Upper lobe of right lung (tissue), 1 donor: ENCODE data around the gene ACO1. TPM values are rescaled to one million over a fixed set of nuclear protein-coding genes. Genes with fewer than 3 reads are reported as not detected.

Experiments
- ATAC-seq: fragments of 200-7000 bp; cut with Tn5 transposase; one replicate; pipeline ENCODE4 v1.9.1; 2020; ENCODE audit warnings: mild to moderate bottlenecking, moderate library complexity
- DNase-seq: peaks from one replicate; pipeline ENCODE4 v3.0.0-alpha.2; 2020
- H3K27ac ChIP-seq: fragments of 200-600 bp; one replicate; pipeline ENCODE4 v1.8.0; 2022
- H3K27me3 ChIP-seq: fragments of 200-600 bp; one replicate; pipeline ENCODE4 v1.8.0; 2022; ENCODE audit warnings: mild to moderate bottlenecking
- H3K36me3 ChIP-seq: fragments of 200-600 bp; one replicate; pipeline ENCODE4 v1.8.0; 2022
- H3K4me1 ChIP-seq: fragments of 200-600 bp; one replicate; pipeline ENCODE4 v1.8.0; 2022
- H3K4me3 ChIP-seq: fragments of 200-600 bp; one replicate; pipeline ENCODE4 v1.8.0; 2022; ENCODE audit warnings: mild to moderate bottlenecking
- H3K9me3 ChIP-seq: fragments of 200-600 bp; one replicate; pipeline ENCODE4 v1.8.0; 2022
- CTCF ChIP-seq: fragments of 200-600 bp; IDR thresholded peaks from one replicate; pipeline ENCODE4 v1.8.0; 2022; ENCODE audit warnings: antibody characterized with exemption
- intact Hi-C: fragments of 100-400 bp; cut with DNase I; formaldehyde crosslinking; loops from one replicate; pipeline ENCODE4 v1.11.0; 2022
- total RNA-seq: library from RNA; stranded (reverse); fragmentation: NEBNext Ultra II Directional; extraction: Animal tissue kit (Norgen Biotek cat#: 25700); gene quantifications from one replicate; pipeline ENCODE4 v1.2.1, GENCODE V29; 2021
- donor health status: DM: no; HTN: yes; CAD: no; lungs with severe emphysema.

The ACO1 gene
- total RNA-seq, 1 donor from 2014 or later, result 32.9 TPM

- Histone ChIP-seq H3K9me3 (no peaks in the 10 kb centered on the region), H3K4me1 (no peaks in the 10 kb centered on the region), H3K27me3 (no peaks in the 10 kb centered on the region), H3K4me3 (no peak overlapping the region), H3K27ac (no peak overlapping the region), H3K36me3 (peaks cover 43% of the 10 kb centered on the region)
- DNase-seq, result no peak
- no peak for TF ChIP-seq CTCF
- no peak for ATAC-seq
- intact Hi-C loops, result no loop called here
Observed at GRCh38 chr9:32500768-32501167, 116.3 kb downstream of the ACO1 start.

- no peak overlapping the region for H3K4me3 ChIP-seq
- H3K4me1 ChIP-seq, result no peaks in the 10 kb centered on the region
- no peaks in the 10 kb centered on the region for H3K27me3 ChIP-seq
- no peak for TF ChIP-seq CTCF
- ATAC-seq (no peak), DNase-seq (no peak)
- no peak overlapping the region for H3K27ac ChIP-seq
- intact Hi-C loops, result no loop called here
- no peaks in the 10 kb centered on the region for H3K9me3 ChIP-seq
- H3K36me3 ChIP-seq, result peaks cover 33% of the 10 kb centered on the region
Observed at GRCh38 chr9:32501868-32502267, 117.4 kb downstream of the ACO1 start.

- TF ChIP-seq CTCF, result no peak
- Histone ChIP-seq H3K36me3 (peaks cover 27% of the 10 kb centered on the region), H3K4me3 (no peak overlapping the region), H3K27me3 (no peaks in the 10 kb centered on the region), H3K4me1 (no peaks in the 10 kb centered on the region), H3K9me3 (no peaks in the 10 kb centered on the region), H3K27ac (no peak overlapping the region)
- ATAC-seq, result no peak
- intact Hi-C loops, result no loop called here
- DNase-seq, result no peak
Observed at GRCh38 chr9:32502464-32502863, 118.0 kb downstream of the ACO1 start.

GRCh38 chr9:32503008-32503407 lies 118.6 kb downstream of the ACO1 start:
- Histone ChIP-seq H3K9me3 (no peaks in the 10 kb centered on the region), H3K36me3 (peaks cover 24% of the 10 kb centered on the region), H3K4me1 (no peaks in the 10 kb centered on the region), H3K27ac (no peak overlapping the region), H3K4me3 (no peak overlapping the region), H3K27me3 (no peaks in the 10 kb centered on the region)
- no peak for TF ChIP-seq CTCF
- DNase-seq (no peak), ATAC-seq (no peak)
- intact Hi-C loops, result no loop called here

Other genes starting within 250 kb of the ACO1 start
- 20.0 TPM for gene RIGI, start 141.6 kb downstream of the ACO1 start, total RNA-seq
- 8.8 TPM for gene SMIM27, start 167.7 kb downstream of the ACO1 start, total RNA-seq
- 14.6 TPM for gene TOPORS, start 167.9 kb downstream of the ACO1 start, total RNA-seq
- gene NDUFB6, start 188.5 kb downstream of the ACO1 start, total RNA-seq, result 38.2 TPM